Measurements from ENCODE around the gene SDK1. TPM values are rescaled to one million over a fixed set of nuclear protein-coding genes. Genes with fewer than 3 reads are reported as not detected.

The SDK1 gene
- total and polyA plus RNA-seq, 4 donors = 0.12 to 0.47 (median 0.36) TPM

DNA sequence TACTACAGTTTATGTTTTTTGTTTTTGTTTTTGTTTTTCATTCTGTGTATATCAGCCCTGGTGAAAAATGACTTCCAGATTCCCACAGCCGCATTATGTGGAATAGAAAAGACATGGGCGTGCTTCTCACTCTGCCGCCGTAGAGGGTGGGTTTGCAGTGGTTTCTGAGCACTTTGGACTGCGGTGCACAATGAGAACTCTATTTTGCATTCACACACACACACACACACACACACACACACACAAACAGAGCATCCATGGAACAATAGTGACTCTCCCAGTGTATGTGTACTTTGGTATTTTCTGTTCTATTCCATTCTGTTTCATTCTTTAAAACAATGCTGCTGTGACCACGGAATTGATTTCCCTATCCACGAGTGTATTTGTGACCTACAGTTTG is 723.8 kb downstream of the SDK1 start:
- 89% methylated on average over 7 of the region's 7 CpGs for WGBS
- H3K27ac ChIP-seq (ENCODE audit: low read depth in 1 of 2, low read length in 2 of 2) = no peak overlapping the region
- no peak for DNase-seq (ENCODE audit: low spot score)
- no peaks in the 10 kb centered on the region for H3K36me3 ChIP-seq (ENCODE audit: control insufficient read depth in 4 of 4, insufficient read depth in 3 of 4, low read depth in 1 of 4, low read length in 3 of 4)
- H3K4me1 ChIP-seq (ENCODE audit: control insufficient read depth in 4 of 4, insufficient read depth in 4 of 4, low read length in 3 of 4) = no peaks in the 10 kb centered on the region
- peaks cover 0 to 2% (median 0%) of the 10 kb centered on the region in 4 donors for H3K27me3 ChIP-seq (ENCODE audit: control insufficient read depth in 4 of 4, insufficient read depth in 4 of 4, low read length in 3 of 4)
- no peak for TF ChIP-seq JUND (IDR thresholded peaks at IDR 0.05)
- TF ChIP-seq, protein P1, sequence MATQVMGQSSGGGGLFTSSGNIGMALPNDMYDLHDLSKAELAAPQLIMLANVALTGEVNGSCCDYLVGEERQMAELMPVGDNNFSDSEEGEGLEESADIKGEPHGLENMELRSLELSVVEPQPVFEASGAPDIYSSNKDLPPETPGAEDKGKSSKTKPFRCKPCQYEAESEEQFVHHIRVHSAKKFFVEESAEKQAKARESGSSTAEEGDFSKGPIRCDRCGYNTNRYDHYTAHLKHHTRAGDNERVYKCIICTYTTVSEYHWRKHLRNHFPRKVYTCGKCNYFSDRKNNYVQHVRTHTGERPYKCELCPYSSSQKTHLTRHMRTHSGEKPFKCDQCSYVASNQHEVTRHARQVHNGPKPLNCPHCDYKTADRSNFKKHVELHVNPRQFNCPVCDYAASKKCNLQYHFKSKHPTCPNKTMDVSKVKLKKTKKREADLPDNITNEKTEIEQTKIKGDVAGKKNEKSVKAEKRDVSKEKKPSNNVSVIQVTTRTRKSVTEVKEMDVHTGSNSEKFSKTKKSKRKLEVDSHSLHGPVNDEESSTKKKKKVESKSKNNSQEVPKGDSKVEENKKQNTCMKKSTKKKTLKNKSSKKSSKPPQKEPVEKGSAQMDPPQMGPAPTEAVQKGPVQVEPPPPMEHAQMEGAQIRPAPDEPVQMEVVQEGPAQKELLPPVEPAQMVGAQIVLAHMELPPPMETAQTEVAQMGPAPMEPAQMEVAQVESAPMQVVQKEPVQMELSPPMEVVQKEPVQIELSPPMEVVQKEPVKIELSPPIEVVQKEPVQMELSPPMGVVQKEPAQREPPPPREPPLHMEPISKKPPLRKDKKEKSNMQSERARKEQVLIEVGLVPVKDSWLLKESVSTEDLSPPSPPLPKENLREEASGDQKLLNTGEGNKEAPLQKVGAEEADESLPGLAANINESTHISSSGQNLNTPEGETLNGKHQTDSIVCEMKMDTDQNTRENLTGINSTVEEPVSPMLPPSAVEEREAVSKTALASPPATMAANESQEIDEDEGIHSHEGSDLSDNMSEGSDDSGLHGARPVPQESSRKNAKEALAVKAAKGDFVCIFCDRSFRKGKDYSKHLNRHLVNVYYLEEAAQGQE (IDR thresholded peaks at IDR 0.05) = no peak
- H3K9ac ChIP-seq (ENCODE audit: low read depth in 1 of 2, low read length in 2 of 2) = no peak overlapping the region
- peaks cover 0 to 2% (median 0%) of the 10 kb centered on the region in 4 donors for H3K9me3 ChIP-seq (ENCODE audit: control insufficient read depth in 4 of 4, low read length in 3 of 4)
- no peak overlapping the region for H3K4me3 ChIP-seq (ENCODE audit: low read depth in 1 of 3, low read length in 3 of 3)

DNA sequence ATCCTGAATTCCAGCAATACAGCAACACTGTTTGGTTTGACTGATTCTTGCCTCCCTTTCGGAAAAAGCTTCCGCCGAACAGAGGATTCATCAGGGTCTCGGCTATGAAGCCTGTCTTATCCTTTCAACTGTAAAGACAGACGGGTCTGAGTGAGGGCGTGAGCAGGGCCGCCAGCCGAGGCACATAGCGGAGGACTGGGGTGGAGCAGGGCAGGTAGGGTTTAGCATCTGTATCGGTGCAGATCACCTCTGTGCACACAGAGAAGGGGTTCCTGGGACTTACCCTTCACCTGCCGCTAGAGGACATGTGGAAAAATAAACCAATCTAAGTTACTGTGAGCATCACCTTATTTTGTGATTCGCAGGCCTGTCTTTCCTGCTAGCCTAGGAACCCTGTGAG is 724.2 kb downstream of the SDK1 start:
- no peak overlapping the region for H3K9ac ChIP-seq (ENCODE audit: low read depth in 1 of 2, low read length in 2 of 2)
- DNase-seq (ENCODE audit: low spot score) = no peak
- H3K27me3 ChIP-seq (ENCODE audit: control insufficient read depth in 4 of 4, insufficient read depth in 4 of 4, low read length in 3 of 4) = peaks cover 0 to 2% (median 0%) of the 10 kb centered on the region in 4 donors
- TF ChIP-seq, protein P1 (IDR thresholded peaks at IDR 0.05) = no peak
- TF ChIP-seq SP1 (IDR thresholded peaks at IDR 0.05) (no peak), YY1 (IDR thresholded peaks at IDR 0.05) (no peak), GABPA (IDR thresholded peaks at IDR 0.05 in 1 of 2, conservative IDR thresholded peaks at IDR 0.05 in 1 of 2) (no peak), HNF4G (IDR thresholded peaks at IDR 0.05) (no peak), TAF1 (conservative IDR thresholded peaks at IDR 0.05) (no peak), RXRA (IDR thresholded peaks at IDR 0.05) (no peak), FOXA2 (IDR thresholded peaks at IDR 0.05) (no peak), EGR1 (IDR thresholded peaks at IDR 0.05; ENCODE audit: low read depth in 2 of 2) (no peak), JUND (IDR thresholded peaks at IDR 0.05) (no peak), HNF4A (conservative IDR thresholded peaks at IDR 0.05) (no peak), NR2F2 (IDR thresholded peaks at IDR 0.05) (no peak), FOXA1 (IDR thresholded peaks at IDR 0.05) (no peak)
- TF ChIP-seq, protein P2, sequence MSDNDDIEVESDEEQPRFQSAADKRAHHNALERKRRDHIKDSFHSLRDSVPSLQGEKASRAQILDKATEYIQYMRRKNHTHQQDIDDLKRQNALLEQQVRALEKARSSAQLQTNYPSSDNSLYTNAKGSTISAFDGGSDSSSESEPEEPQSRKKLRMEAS (IDR thresholded peaks at IDR 0.05) = no peak
- TF ChIP-seq, protein P3, sequence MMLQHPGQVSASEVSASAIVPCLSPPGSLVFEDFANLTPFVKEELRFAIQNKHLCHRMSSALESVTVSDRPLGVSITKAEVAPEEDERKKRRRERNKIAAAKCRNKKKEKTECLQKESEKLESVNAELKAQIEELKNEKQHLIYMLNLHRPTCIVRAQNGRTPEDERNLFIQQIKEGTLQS (IDR thresholded peaks at IDR 0.05) = no peak
- TF ChIP-seq, protein P4, sequence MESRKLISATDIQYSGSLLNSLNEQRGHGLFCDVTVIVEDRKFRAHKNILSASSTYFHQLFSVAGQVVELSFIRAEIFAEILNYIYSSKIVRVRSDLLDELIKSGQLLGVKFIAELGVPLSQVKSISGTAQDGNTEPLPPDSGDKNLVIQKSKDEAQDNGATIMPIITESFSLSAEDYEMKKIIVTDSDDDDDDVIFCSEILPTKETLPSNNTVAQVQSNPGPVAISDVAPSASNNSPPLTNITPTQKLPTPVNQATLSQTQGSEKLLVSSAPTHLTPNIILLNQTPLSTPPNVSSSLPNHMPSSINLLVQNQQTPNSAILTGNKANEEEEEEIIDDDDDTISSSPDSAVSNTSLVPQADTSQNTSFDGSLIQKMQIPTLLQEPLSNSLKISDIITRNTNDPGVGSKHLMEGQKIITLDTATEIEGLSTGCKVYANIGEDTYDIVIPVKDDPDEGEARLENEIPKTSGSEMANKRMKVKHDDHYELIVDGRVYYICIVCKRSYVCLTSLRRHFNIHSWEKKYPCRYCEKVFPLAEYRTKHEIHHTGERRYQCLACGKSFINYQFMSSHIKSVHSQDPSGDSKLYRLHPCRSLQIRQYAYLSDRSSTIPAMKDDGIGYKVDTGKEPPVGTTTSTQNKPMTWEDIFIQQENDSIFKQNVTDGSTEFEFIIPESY (IDR thresholded peaks at IDR 0.05) = no peak
- TF ChIP-seq, protein P5, sequence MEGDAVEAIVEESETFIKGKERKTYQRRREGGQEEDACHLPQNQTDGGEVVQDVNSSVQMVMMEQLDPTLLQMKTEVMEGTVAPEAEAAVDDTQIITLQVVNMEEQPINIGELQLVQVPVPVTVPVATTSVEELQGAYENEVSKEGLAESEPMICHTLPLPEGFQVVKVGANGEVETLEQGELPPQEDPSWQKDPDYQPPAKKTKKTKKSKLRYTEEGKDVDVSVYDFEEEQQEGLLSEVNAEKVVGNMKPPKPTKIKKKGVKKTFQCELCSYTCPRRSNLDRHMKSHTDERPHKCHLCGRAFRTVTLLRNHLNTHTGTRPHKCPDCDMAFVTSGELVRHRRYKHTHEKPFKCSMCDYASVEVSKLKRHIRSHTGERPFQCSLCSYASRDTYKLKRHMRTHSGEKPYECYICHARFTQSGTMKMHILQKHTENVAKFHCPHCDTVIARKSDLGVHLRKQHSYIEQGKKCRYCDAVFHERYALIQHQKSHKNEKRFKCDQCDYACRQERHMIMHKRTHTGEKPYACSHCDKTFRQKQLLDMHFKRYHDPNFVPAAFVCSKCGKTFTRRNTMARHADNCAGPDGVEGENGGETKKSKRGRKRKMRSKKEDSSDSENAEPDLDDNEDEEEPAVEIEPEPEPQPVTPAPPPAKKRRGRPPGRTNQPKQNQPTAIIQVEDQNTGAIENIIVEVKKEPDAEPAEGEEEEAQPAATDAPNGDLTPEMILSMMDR (IDR thresholded peaks at IDR 0.05; ENCODE audit: low read depth, low read length, missing input control) = no peak
- no peaks in the 10 kb centered on the region for H3K36me3 ChIP-seq (ENCODE audit: control insufficient read depth in 4 of 4, insufficient read depth in 3 of 4, low read depth in 1 of 4, low read length in 3 of 4)
- no peak overlapping the region for H3K27ac ChIP-seq (ENCODE audit: low read depth in 1 of 2, low read length in 2 of 2)
- no peak overlapping the region for H3K4me3 ChIP-seq (ENCODE audit: low read depth in 1 of 3, low read length in 3 of 3)
- H3K9me3 ChIP-seq (ENCODE audit: control insufficient read depth in 4 of 4, low read length in 3 of 4) = peaks cover 0 to 2% (median 0%) of the 10 kb centered on the region in 4 donors
- H3K4me1 ChIP-seq (ENCODE audit: control insufficient read depth in 4 of 4, insufficient read depth in 4 of 4, low read length in 3 of 4) = no peaks in the 10 kb centered on the region
- WGBS = 93% methylated on average over 12 of the region's 12 CpGs

Measured in liver (tissue), 9 donors.